Testis (tissue), 2 donors: Measurements from ENCODE around the gene MPP4.

Source experiments
- CTCF ChIP-seq, 3 experiments: fragments of 450-650 bp in 2 of 3; fragments of 200-600 bp in 1 of 3; sonication (generic) in 1 of 3; IDR thresholded peaks; one replicate each; pipeline ENCODE4 v1.5.1; 2016 to 2019; ENCODE audit warnings: antibody characterized with exemption in 3 of 3, mild to moderate bottlenecking in 2 of 3, moderate library complexity in 1 of 3
- POLR2A ChIP-seq: fragments of 450-650 bp; IDR thresholded peaks from one replicate; pipeline ENCODE4 v1.6.1; 2017; ENCODE audit warnings: antibody characterized with exemption, mild to moderate bottlenecking, moderate library complexity

- TF ChIP-seq CTCF (IDR thresholded peaks at IDR 0.05): no peak
- no peak for TF ChIP-seq POLR2A
Observed at GRCh38 chr2:201675454-201675853, 23.0 kb downstream of the MPP4 start.
